OCI-LY7 (cell line): ENCODE results near the gene TBCCD1. TPM values are rescaled to one million over a fixed set of nuclear protein-coding genes. Genes with fewer than 3 reads are reported as not detected.

Experiments used
- BruUV-seq: library from RNA; stranded (reverse); fragments of 400-500 nt; replicated peaks from 2 replicates; lab custom pipeline; 2021; lab: Mats Ljungman, UMichigan
- CTCF ChIA-PET: fragments of 300-600 bp; sonication (Branson Sonifier 250); formaldehyde crosslinking; loops from one replicate; lab custom pipeline; 2022; ENCODE audit warnings: antibody characterized with exemption; ENCODE audit not compliant: unreplicated experiment; lab: Charles Lee
- POLR2A ChIA-PET: fragments of 300-600 bp; sonication (Branson Sonifier 250); formaldehyde crosslinking; loops from one replicate; lab custom pipeline; 2022; ENCODE audit warnings: antibody characterized with exemption; lab: Charles Lee
- DNase-seq: peaks from one replicate; pipeline ENCODE4 v3.0.0-alpha.2; 2015; ENCODE audit warnings: low spot score
- H2AFZ ChIP-seq: fragments of 200-600 bp; sonication (generic), shearing (Covaris generic); 2 replicates; pipeline ENCODE4 v1.6.1; 2014; ENCODE audit warnings: mild to moderate bottlenecking, antibody characterized with exemption, low read length, moderate library complexity
- H3K27ac ChIP-seq: fragments of 200-600 bp; sonication (generic); 2 replicates; pipeline ENCODE4 v1.5.1; 2014; ENCODE audit warnings: mixed run types, low read depth, mild to moderate bottlenecking, moderate library complexity, low read length, inconsistent platforms; ENCODE audit not compliant: poor library complexity, severe bottlenecking
- H3K36me3 ChIP-seq: fragments of 200-600 bp; sonication (generic); 2 replicates; pipeline ENCODE4 v1.6.1; 2014; ENCODE audit warnings: mild to moderate bottlenecking, antibody characterized with exemption, low read length, moderate library complexity, mixed read lengths; ENCODE audit not compliant: insufficient read depth
- H3K4me1 ChIP-seq: fragments of 200-600 bp; sonication (generic); 2 replicates; pipeline ENCODE4 v1.5.1; 2014; ENCODE audit warnings: mild to moderate bottlenecking, low read length; ENCODE audit not compliant: insufficient read depth, poor library complexity, severe bottlenecking
- H3K4me2 ChIP-seq: fragments of 200-600 bp; sonication (generic); 2 replicates; pipeline ENCODE4 v1.6.1; 2014; ENCODE audit warnings: mild to moderate bottlenecking, low read length
- H3K4me3 ChIP-seq: fragments of 200-600 bp; sonication (generic); 2 replicates; pipeline ENCODE4 v1.5.1; 2014; ENCODE audit warnings: mild to moderate bottlenecking, low read depth, low read length; ENCODE audit not compliant: poor library complexity, severe bottlenecking
- H3K79me2 ChIP-seq: fragments of 200-600 bp; sonication (generic); 2 replicates; pipeline ENCODE4 v1.6.1; 2016; ENCODE audit warnings: low read depth, mild to moderate bottlenecking, low read length, moderate library complexity, mixed read lengths; ENCODE audit not compliant: insufficient read depth
- H3K9me2 ChIP-seq: fragments of 200-600 bp; sonication (generic); 2 replicates; pipeline ENCODE4 v1.6.1; 2016; ENCODE audit warnings: mild to moderate bottlenecking, low read length, mixed read lengths; ENCODE audit not compliant: insufficient read depth
- H3K9me3 ChIP-seq: fragments of 200-600 bp; sonication (generic); 2 replicates; pipeline ENCODE4 v1.6.1; 2014; ENCODE audit warnings: mild to moderate bottlenecking, mixed run types, low read length, mixed read lengths
- H4K20me1 ChIP-seq: fragments of 200-600 bp; sonication (generic); 2 replicates; pipeline ENCODE4 v1.6.1; 2014; ENCODE audit warnings: mild to moderate bottlenecking, antibody characterized with exemption, low read length, moderate library complexity, mixed read lengths; ENCODE audit not compliant: insufficient read depth
- CTCF ChIP-seq: fragments of 200-600 bp; sonication (generic); conservative IDR thresholded peaks from 2 replicates; pipeline ENCODE4 v1.5.1; 2014; ENCODE audit warnings: mild to moderate bottlenecking, antibody characterized with exemption, low read length, moderate library complexity, mixed read lengths
- EZH2phosphoT487 ChIP-seq: fragments of 200-600 bp; sonication (generic); IDR thresholded peaks from 2 replicates; pipeline ENCODE4 v1.6.1; 2018; ENCODE audit warnings: low read depth, borderline replicate concordance, mild to moderate bottlenecking, mixed run types, antibody characterized with exemption, low read length, moderate library complexity, mixed read lengths
- intact Hi-C: fragments of 100-400 bp; cut with micrococcal nuclease; formaldehyde crosslinking; loops from one replicate; pipeline ENCODE4 v1.10.0; 2022; ENCODE audit not compliant: unreplicated experiment
- total RNA-seq, 2 experiments: library from RNA; depleted of rRNA in 1 of 2; stranded (reverse); fragments of >200 nt in 1 of 2; shearing (Covaris generic) in 1 of 2; gene quantifications; 2 replicates each; pipeline ENCODE4 v1.2.3, GENCODE V29; 2014 to 2022

TBCCD1 gene
- total RNA-seq, 2 experiments from 2014 or later = 21.9 to 27.0 TPM

GRCh38 chr3:186506857-186507256 lies 60.3 kb downstream of the TBCCD1 start:
- BruUV-seq = no TSS peak
- H3K9me2 ChIP-seq = no peaks in the 10 kb centered on the region
- ChIA-PET CTCF (no interaction called here), POLR2A (interaction anchor here (0.8 kb wide), 1 partner anchor 13 kb away, joined by 5 read pairs; no protein-coding TSS in a partner anchor)
- no peaks in the 10 kb centered on the region for H3K36me3 ChIP-seq
- DNase-seq = no peak
- H3K79me2 ChIP-seq = no peaks in the 10 kb centered on the region
- no peaks in the 10 kb centered on the region for H4K20me1 ChIP-seq
- H3K9me3 ChIP-seq = no peaks in the 10 kb centered on the region
- intact Hi-C loops = no loop called here
- no peak overlapping the region for H2AFZ ChIP-seq
- no peaks in the 10 kb centered on the region for H3K4me1 ChIP-seq
- H3K27ac ChIP-seq = no peak overlapping the region
- no peak overlapping the region for H3K4me2 ChIP-seq
- no peak overlapping the region for H3K4me3 ChIP-seq
- TF ChIP-seq EZH2phosphoT487 (no peak), CTCF (no peak)

- no TSS peak for BruUV-seq
- POLR2A ChIA-PET = interaction anchor here (0.8 to 1.1 kb wide), 2 partner anchors 14 to 149 kb away, joined by 3 to 5 read pairs; no protein-coding TSS in a partner anchor
- H3K9me2 ChIP-seq = no peaks in the 10 kb centered on the region
- intact Hi-C loops = no loop called here
- H3K79me2 ChIP-seq = no peaks in the 10 kb centered on the region
- TF ChIP-seq CTCF (no peak), EZH2phosphoT487 (no peak)
- CTCF ChIA-PET = no interaction called here
- H3K27ac ChIP-seq = no peak overlapping the region
- H3K9me3 ChIP-seq = no peaks in the 10 kb centered on the region
- no peak overlapping the region for H3K4me2 ChIP-seq
- no peak overlapping the region for H3K4me3 ChIP-seq
- no peaks in the 10 kb centered on the region for H3K36me3 ChIP-seq
- no peak for DNase-seq
- H4K20me1 ChIP-seq = no peaks in the 10 kb centered on the region
- H3K4me1 ChIP-seq = no peaks in the 10 kb centered on the region
- H2AFZ ChIP-seq = no peak overlapping the region
Observed at GRCh38 chr3:186506191-186506739, 60.9 kb downstream of the TBCCD1 start.

GRCh38 chr3:186502966-186503712 lies 64.0 kb downstream of the TBCCD1 start:
- ChIA-PET POLR2A (no interaction called here), CTCF (no interaction called here)
- no peak for DNase-seq
- no peaks in the 10 kb centered on the region for H4K20me1 ChIP-seq
- no peak overlapping the region for H3K27ac ChIP-seq
- no peak overlapping the region for H3K4me3 ChIP-seq
- H3K9me3 ChIP-seq = no peaks in the 10 kb centered on the region
- no peaks in the 10 kb centered on the region for H3K4me1 ChIP-seq
- BruUV-seq = no TSS peak
- intact Hi-C loops = no loop called here
- no peaks in the 10 kb centered on the region for H3K79me2 ChIP-seq
- H3K36me3 ChIP-seq = no peaks in the 10 kb centered on the region
- H3K4me2 ChIP-seq = no peak overlapping the region
- TF ChIP-seq CTCF (no peak), EZH2phosphoT487 (no peak)
- H3K9me2 ChIP-seq = no peaks in the 10 kb centered on the region
- H2AFZ ChIP-seq = no peak overlapping the region
